AG09309 (cell line): ENCODE measurements around the gene HOXB8.
A peak's percentile ranks its signal among the peaks of the same experiment; 100 is the strongest.

ENCODE experiments used
- DNase-seq: peaks from one replicate; pipeline ENCODE4 v3.0.0-alpha.2; 2010; ENCODE audit warnings: low read depth
- H3K4me3 ChIP-seq: 2 replicates; pipeline ENCODE4 v1.5.1; 2011; ENCODE audit warnings: mild to moderate bottlenecking, low read depth, low read length, moderate library complexity; ENCODE audit not compliant: control insufficient read depth
- TF ChIP-seq, protein P1 (sequence below): IDR thresholded peaks from 2 replicates; pipeline ENCODE4 v1.5.1; 2011; ENCODE audit warnings: mild to moderate bottlenecking, low read depth, low read length, inconsistent platforms; ENCODE audit not compliant: insufficient read depth, control insufficient read depth; ENCODE audit errors: missing control alignments

The HOXB8 gene

GRCh38 chr17:48626245-48627117 lies 11.4 kb upstream of the HOXB8 start, which contains the start of gene HOXB9:
Gene HOXB9, minus strand, starts transcription at chr17:48626358. Its CDS starts 89 bp downstream, at chr17:48626269.
- TF ChIP-seq, protein P1, sequence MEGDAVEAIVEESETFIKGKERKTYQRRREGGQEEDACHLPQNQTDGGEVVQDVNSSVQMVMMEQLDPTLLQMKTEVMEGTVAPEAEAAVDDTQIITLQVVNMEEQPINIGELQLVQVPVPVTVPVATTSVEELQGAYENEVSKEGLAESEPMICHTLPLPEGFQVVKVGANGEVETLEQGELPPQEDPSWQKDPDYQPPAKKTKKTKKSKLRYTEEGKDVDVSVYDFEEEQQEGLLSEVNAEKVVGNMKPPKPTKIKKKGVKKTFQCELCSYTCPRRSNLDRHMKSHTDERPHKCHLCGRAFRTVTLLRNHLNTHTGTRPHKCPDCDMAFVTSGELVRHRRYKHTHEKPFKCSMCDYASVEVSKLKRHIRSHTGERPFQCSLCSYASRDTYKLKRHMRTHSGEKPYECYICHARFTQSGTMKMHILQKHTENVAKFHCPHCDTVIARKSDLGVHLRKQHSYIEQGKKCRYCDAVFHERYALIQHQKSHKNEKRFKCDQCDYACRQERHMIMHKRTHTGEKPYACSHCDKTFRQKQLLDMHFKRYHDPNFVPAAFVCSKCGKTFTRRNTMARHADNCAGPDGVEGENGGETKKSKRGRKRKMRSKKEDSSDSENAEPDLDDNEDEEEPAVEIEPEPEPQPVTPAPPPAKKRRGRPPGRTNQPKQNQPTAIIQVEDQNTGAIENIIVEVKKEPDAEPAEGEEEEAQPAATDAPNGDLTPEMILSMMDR, result no peak
- no peak for DNase-seq
- peak within 1 kb of the TSS; percentile 16 for H3K4me3 ChIP-seq

DNA sequence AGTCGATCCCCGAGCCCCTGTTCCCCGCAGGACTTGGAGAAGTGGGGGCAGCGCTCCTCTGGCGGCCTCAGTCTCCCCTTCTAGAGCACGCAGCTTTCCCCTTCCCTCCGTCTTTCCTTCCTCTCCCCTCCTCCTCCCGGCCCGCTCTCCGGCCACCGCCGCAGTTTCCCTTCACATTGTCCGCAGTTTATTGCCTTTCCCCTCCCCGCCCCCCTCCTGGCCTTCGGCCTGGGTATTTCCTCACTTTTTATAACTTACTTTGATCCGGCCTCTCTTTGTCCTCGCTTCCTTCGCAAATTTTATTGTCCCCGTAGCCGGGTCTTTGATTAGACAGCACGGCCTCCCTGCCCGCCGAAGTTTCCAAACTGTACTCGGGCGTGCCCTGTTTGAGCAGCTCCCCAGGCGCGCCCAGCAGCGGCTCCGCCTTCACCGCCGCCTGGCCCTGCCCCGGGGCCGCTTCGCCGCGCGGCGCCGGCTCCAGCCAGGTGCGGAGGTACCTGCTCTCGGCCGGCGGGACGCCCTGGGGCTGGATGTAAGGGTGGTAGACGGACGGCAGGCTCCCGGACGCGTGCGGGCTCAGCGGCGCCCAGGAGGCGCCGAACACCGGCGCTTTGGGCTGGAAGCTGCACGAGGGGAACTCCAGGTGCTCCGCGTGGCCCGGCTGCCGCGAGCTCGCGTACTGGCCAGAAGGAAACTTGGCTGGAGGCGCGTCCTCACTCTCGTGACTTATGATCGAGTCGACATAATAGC lies 10.6 kb upstream of the HOXB8 start:
- H3K4me3 ChIP-seq, result peak overlapping the region; percentile 16
- TF ChIP-seq, protein P1, result no peak
- DNase-seq, result no peak

DNA sequence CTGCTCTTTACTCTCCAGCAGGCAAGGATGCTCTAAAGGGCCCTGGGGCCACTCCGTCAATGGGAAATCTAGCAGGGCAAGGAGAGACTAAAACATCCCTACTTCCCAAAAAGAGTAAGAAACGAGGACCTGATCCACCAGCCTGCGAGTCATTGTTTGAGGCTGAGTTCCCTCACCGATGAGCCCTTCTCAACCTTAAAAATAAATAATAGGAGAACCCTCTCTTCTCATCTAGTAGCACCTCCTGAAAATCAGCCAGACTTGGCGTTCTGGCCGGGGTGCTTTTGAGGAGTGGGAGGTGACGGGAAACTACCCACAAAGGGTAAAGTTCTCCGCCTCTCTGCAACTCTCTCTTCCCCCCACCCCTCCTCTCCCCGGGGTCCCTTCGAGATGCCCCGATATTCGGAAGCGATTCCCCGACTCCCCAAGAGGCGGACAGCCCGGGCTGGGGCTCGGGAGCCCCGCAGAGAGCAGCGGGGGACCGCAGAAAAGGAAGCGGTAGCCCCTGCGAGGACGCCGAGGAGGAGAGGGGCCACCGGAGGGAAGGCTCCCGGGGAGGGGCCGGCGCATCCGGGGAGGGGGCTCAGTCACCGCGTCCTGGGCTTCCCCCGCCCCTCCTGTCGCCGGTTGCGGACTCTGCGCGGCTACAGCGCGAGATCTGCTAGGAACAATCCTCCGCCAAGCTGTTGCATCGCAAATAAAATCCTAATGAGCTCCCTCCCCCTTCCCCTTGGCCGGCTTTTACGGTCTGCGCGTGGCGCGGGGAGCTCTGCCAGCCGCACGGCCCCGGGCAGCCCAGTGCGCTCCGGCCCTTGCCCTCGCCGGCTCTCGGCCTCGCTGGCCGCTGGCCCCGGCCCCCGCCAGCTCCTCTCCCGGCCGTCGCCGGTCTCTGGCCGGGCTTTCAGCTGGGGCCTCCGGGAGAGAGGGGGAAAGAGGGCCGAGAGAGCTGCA lies 9.7 kb upstream of the HOXB8 start:
- DNase-seq, result no peak
- H3K4me3 ChIP-seq, result no peak overlapping the region
- TF ChIP-seq, protein P1, result no peak

GRCh38 chr17:48624118-48624517 lies 9.0 kb upstream of the HOXB8 start:
- H3K4me3 ChIP-seq, result no peak overlapping the region
- no peak for DNase-seq
- TF ChIP-seq, protein P1, result no peak

DNA sequence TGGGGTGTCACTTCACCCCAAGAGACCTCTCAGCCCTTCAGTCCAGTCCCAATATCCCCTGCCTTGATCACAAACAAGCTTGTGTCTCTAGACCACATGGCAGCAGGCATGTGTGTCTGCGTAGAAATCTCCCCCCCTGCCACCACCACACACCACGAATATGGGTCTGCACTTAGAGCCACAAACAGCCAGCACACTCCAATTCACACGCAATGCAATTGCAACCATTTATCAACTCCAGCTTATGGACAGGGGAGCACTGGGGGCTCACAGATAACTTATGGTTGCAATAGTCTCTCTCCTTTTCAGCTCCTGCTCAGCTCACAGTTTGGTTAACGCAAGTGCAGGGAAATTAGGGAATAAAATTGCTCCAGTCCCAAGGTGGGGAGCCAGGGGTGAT lies 8.5 kb upstream of the HOXB8 start:
- TF ChIP-seq, protein P1, result no peak
- no peak overlapping the region for H3K4me3 ChIP-seq
- DNase-seq, result no peak

- no peak overlapping the region for H3K4me3 ChIP-seq
- no peak for DNase-seq
- TF ChIP-seq, protein P1, result no peak
These were observed 7.8 kb upstream of the HOXB8 start for GRCh38 chr17:48622857-48623256.
